Measurements from ENCODE around the gene RASA1.

The RASA1 gene

GRCh38 chr5:87438231-87438630, 170.5 kb downstream of the RASA1 start:
- H3K27me3 Mint-ChIP-seq: peaks cover 3% of the 10 kb centered on the region
- H3K9me3 Mint-ChIP-seq: no peaks in the 10 kb centered on the region
- ATAC-seq (ENCODE audit: low read depth): no peak
- H3K4me3 Mint-ChIP-seq: no peak overlapping the region
- H3K4me1 Mint-ChIP-seq: no peaks in the 10 kb centered on the region
- H3K36me3 Mint-ChIP-seq: no peaks in the 10 kb centered on the region
- no peak overlapping the region for H3K27ac Mint-ChIP-seq
- DNase-seq (ENCODE audit: low spot score in 2 of 2): no peak
